ENCODE measurements around the gene SIPA1L3.

Gene SIPA1L3

DNA sequence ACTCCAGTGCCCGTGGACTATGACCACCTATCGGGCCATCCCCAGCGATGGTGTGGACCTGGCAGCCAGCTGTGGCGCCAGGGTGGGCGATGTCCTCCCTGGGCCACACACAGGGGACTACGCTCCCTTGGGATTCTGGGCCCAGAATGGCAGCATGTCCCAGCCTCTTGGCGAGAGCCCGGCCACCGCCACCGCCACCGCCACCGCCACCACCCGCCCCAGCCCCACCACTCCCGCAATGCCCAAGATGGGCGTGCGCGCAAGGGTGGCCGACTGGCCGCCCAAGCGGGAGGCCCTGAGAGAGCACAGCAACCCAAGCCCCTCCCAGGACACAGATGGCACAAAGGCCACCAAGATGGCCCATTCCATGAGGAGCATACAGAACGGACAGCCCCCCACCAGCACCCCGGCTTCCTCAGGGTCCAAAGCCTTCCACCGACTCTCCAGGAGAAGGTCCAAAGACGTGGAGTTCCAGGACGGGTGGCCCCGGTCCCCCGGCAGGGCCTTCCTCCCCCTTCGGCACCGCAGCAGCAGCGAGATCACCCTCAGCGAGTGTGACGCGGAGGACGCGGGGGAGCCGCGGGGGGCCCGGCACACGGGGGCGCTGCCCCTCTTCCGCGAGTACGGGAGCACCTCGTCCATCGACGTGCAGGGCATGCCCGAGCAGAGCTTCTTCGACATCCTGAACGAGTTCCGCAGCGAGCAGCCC is 174.7 kb downstream of the SIPA1L3 start:
- TF ChIP-seq, protein P1, sequence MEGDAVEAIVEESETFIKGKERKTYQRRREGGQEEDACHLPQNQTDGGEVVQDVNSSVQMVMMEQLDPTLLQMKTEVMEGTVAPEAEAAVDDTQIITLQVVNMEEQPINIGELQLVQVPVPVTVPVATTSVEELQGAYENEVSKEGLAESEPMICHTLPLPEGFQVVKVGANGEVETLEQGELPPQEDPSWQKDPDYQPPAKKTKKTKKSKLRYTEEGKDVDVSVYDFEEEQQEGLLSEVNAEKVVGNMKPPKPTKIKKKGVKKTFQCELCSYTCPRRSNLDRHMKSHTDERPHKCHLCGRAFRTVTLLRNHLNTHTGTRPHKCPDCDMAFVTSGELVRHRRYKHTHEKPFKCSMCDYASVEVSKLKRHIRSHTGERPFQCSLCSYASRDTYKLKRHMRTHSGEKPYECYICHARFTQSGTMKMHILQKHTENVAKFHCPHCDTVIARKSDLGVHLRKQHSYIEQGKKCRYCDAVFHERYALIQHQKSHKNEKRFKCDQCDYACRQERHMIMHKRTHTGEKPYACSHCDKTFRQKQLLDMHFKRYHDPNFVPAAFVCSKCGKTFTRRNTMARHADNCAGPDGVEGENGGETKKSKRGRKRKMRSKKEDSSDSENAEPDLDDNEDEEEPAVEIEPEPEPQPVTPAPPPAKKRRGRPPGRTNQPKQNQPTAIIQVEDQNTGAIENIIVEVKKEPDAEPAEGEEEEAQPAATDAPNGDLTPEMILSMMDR (IDR thresholded peaks at IDR 0.05; ENCODE audit: borderline replicate concordance, control extremely low read depth, extremely low read depth, insufficient read depth, missing control alignments): no peak
- in situ Hi-C loops (cut with MboI; ENCODE audit: low sequenced_read_pairs, unreplicated experiment): no loop called here
- DNase-seq (ENCODE audit: low spot score): peak; percentile 39

DNA sequence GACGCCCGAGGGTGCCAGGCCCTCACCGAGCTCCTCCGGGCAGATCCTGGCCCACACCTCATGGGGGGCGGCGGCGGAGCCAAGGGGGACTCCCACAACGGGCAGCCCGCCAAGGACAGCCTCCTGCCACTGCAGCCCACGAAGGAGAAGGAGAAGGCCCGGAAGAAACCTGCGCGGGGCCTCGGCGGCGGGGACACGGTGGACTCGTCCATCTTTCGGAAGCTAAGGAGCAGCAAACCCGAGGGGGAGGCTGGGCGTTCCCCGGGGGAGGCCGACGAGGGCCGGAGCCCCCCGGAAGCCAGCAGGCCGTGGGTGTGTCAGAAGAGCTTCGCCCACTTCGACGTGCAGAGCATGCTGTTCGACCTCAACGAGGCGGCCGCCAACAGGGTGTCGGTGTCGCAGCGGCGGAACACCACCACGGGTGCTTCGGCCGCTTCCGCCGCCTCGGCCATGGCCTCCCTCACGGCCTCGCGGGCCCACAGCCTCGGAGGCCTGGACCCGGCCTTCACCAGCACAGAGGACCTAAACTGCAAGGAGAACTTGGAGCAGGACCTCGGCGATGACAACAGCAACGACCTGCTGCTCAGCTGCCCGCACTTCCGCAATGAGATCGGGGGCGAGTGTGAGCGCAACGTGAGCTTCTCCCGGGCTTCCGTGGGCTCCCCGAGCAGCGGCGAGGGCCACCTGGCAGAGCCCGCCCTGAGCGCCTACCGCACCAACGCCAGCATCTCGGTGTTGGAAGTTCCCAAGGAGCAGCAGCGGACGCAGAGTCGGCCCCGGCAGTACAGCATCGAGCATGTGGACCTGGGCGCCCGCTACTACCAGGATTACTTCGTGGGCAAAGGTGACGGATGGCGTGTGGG is 175.5 kb downstream of the SIPA1L3 start:
- in situ Hi-C loops (cut with MboI; ENCODE audit: low sequenced_read_pairs, unreplicated experiment): no loop called here

DNA sequence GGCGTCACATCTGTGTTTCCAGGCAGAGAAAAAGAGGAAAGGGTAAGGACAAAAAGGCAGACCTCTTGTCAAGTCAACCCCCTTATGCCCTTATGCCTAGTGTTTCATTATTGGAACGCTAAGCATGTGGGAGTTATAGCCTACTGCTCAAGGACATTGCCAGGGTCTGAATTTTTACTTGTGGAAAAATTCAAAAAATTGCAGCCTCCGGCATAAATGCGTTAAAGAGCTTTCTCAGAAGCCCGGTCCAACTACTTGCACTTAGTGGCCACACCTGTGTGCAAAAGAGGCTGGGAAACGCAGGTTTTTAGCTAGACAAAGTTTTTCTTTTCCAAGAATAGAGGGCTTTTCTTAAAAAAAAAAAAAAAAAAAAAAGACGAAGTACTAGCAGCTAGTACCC is 177.2 kb downstream of the SIPA1L3 start:
- DNase-seq (ENCODE audit: low spot score): no peak
- in situ Hi-C loops (cut with MboI; ENCODE audit: low sequenced_read_pairs, unreplicated experiment): no loop called here
- TF ChIP-seq, protein P1 (IDR thresholded peaks at IDR 0.05; ENCODE audit: borderline replicate concordance, control extremely low read depth, extremely low read depth, insufficient read depth, missing control alignments): no peak

More for the DNA sequence above, 175.5 kb downstream of the SIPA1L3 start:
- DNase-seq (ENCODE audit: low spot score): peak; percentile 25
- TF ChIP-seq, protein P1 (IDR thresholded peaks at IDR 0.05; ENCODE audit: borderline replicate concordance, control extremely low read depth, extremely low read depth, insufficient read depth, missing control alignments): no peak

DNA sequence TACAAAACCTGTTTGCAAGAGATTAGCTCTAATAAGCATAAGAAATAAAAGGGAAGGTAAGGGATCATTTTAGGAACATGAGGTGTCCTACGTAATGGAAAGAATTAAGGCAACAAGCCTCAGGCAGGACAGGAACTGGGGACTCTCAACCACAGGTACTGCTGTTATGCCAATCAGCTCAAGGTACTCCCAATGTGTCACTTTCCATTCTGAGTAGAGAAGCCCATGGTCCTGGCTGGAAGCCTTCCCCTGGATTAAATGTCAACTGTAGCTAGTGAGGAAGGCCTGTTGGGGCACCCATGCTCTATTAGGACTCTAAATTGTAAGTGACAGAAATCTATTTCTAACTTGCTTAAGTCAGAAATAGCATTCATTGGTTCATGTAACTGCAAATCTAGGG is 182.4 kb downstream of the SIPA1L3 start:
- TF ChIP-seq, protein P1 (IDR thresholded peaks at IDR 0.05; ENCODE audit: borderline replicate concordance, control extremely low read depth, extremely low read depth, insufficient read depth, missing control alignments): no peak
- no peak for DNase-seq (ENCODE audit: low spot score)
- in situ Hi-C loops (cut with MboI; ENCODE audit: low sequenced_read_pairs, unreplicated experiment): no loop called here

DNA sequence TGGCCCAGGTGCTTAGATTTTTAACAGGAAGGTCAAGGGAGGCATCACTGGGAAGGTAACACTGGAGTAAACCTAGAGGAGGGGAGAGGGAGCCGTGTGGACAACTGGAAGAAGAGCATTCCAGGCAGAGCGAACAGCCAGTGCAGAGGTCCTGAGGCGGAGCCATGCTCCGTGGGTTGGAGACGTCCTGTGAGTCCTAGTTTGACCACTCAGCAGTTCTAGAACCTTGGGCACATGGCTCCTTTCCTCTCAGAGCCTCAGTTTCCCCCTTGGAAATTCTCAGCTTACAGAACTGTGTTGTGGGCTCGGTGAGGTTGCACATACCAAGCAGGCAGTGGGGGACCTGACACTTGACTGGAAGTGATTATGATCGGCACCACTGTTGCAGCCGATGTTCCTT is 186.1 kb downstream of the SIPA1L3 start:
- in situ Hi-C loops (cut with MboI; ENCODE audit: low sequenced_read_pairs, unreplicated experiment): no loop called here
- DNase-seq (ENCODE audit: low spot score): no peak
- TF ChIP-seq, protein P1 (IDR thresholded peaks at IDR 0.05; ENCODE audit: borderline replicate concordance, control extremely low read depth, extremely low read depth, insufficient read depth, missing control alignments): no peak

DNA sequence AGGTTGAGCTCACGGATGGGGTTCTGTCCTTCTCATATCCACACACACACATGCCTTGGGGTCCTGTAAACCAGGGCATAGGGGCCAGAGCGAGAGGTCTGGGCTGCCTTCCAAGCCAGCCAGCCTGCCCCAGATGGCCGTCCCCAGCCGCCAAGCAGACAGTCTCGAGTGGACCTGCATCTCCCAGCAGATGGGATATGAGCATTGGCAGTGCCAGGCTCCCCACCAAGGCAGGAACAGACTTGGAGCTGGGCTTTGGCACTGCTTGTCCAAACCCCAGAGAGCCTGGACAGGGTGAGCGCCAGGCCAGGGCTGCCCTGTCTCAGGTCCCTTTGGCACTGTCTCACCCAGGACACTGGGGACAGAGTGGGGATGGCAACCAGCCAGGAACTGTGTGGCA is 186.6 kb downstream of the SIPA1L3 start:
- DNase-seq (ENCODE audit: low spot score): no peak
- TF ChIP-seq, protein P1 (IDR thresholded peaks at IDR 0.05; ENCODE audit: borderline replicate concordance, control extremely low read depth, extremely low read depth, insufficient read depth, missing control alignments): no peak
- in situ Hi-C loops (cut with MboI; ENCODE audit: low sequenced_read_pairs, unreplicated experiment): no loop called here
